Measurements from ENCODE around the gene CXCL11.

CXCL11 gene

GRCh38 chr4:76035799-76036380 lies at the start of gene CXCL11:
CXCL11 (minus strand) TSS chr4:76036070; CDS start chr4:76035987, 83 bp downstream.
- H3K9ac ChIP-seq, result no peak within 1 kb of the TSS
- peaks cover 49% of the 10 kb centered on the region for H3K4me1 ChIP-seq (ENCODE audit: low read depth, poor library complexity, severe bottlenecking)
- H3K4me3 ChIP-seq (IDR thresholded peaks at IDR 0.05; ENCODE audit: insufficient read depth, low read depth, low read length), result no peak within 1 kb of the TSS
- H3K27me3 ChIP-seq (ENCODE audit: insufficient read depth, low read depth), result no peaks in the 10 kb centered on the region
- H3K4me2 ChIP-seq, result peak within 1 kb of the TSS; percentile 29
- no peaks in the 10 kb centered on the region for H4K20me1 ChIP-seq (ENCODE audit: insufficient read depth)
- no peak within 1 kb of the TSS for H3K27ac ChIP-seq
- H3K79me2 ChIP-seq (ENCODE audit: insufficient read depth, low read depth), result no peaks in the 10 kb centered on the region
- no peak for TF ChIP-seq CTCF (conservative IDR thresholded peaks at IDR 0.05; ENCODE audit: low read depth, low read length)
- no peak within 1 kb of the TSS for H2AFZ ChIP-seq (ENCODE audit: low read depth)
- H3K36me3 ChIP-seq (ENCODE audit: insufficient read depth), result no peaks in the 10 kb centered on the region; the same call in 1 of the 2 replicates

- Histone ChIP-seq H3K9ac (no peak overlapping the region), H3K4me3 (IDR thresholded peaks at IDR 0.05; ENCODE audit: insufficient read depth, low read depth, low read length) (no peak overlapping the region), H3K79me2 (ENCODE audit: insufficient read depth, low read depth) (no peaks in the 10 kb centered on the region), H4K20me1 (ENCODE audit: insufficient read depth) (no peaks in the 10 kb centered on the region), H3K4me1 (ENCODE audit: low read depth, poor library complexity, severe bottlenecking) (peaks cover 3% of the 10 kb centered on the region), H3K4me2 (no peak overlapping the region), H3K27me3 (ENCODE audit: insufficient read depth, low read depth) (no peaks in the 10 kb centered on the region), H2AFZ (ENCODE audit: low read depth) (no peak overlapping the region), H3K36me3 (ENCODE audit: insufficient read depth) (no peaks in the 10 kb centered on the region), H3K27ac (no peak overlapping the region)
- no peak for TF ChIP-seq CTCF (conservative IDR thresholded peaks at IDR 0.05; ENCODE audit: low read depth, low read length)
Observed at GRCh38 chr4:76084542-76084941, 48.7 kb upstream of the CXCL11 start.

- H3K36me3 ChIP-seq (ENCODE audit: insufficient read depth), result no peaks in the 10 kb centered on the region
- no peaks in the 10 kb centered on the region for H3K79me2 ChIP-seq (ENCODE audit: insufficient read depth, low read depth)
- no peak overlapping the region for H3K27ac ChIP-seq
- no peaks in the 10 kb centered on the region for H3K27me3 ChIP-seq (ENCODE audit: insufficient read depth, low read depth)
- no peak overlapping the region for H3K9ac ChIP-seq
- H2AFZ ChIP-seq (ENCODE audit: low read depth), result no peak overlapping the region
- TF ChIP-seq CTCF (conservative IDR thresholded peaks at IDR 0.05; ENCODE audit: low read depth, low read length), result no peak
- H3K4me2 ChIP-seq, result no peak overlapping the region
- peaks cover 3% of the 10 kb centered on the region for H3K4me1 ChIP-seq (ENCODE audit: low read depth, poor library complexity, severe bottlenecking)
- H4K20me1 ChIP-seq (ENCODE audit: insufficient read depth), result no peaks in the 10 kb centered on the region
- H3K4me3 ChIP-seq (IDR thresholded peaks at IDR 0.05; ENCODE audit: insufficient read depth, low read depth, low read length), result no peak overlapping the region
Observed at GRCh38 chr4:76083386-76083988, 47.6 kb upstream of the CXCL11 start.

DNA sequence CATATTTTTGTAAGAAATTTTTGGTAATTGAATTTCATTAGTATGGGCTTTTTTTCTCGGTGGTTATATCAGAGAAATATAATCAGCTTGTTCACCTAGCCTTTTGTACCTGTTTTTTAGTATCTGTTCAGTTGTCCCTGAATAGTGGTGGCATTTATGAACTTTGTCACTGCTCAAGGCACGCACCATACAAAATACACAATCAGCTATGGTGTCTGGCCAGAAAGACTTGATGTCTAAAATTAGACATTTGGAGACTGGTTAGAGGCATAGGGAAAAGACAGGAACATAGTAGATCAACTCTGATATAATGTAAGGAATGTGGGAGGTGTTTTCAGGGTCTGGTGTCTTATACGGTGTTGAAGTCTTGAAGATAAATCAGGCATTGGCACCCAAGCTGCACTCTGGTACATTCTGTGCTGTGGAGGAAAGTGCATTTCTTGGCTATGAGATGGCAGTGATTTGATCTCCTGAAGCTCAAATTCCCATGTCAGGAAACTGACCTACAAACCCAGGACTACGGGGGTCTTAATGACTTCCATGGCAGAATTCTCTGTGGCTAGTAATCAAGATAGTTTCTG lies 42.3 kb upstream of the CXCL11 start:
- Histone ChIP-seq H3K27me3 (ENCODE audit: insufficient read depth, low read depth) (no peaks in the 10 kb centered on the region), H3K4me1 (ENCODE audit: low read depth, poor library complexity, severe bottlenecking) (no peaks in the 10 kb centered on the region), H3K79me2 (ENCODE audit: insufficient read depth, low read depth) (no peaks in the 10 kb centered on the region), H2AFZ (ENCODE audit: low read depth) (no peak overlapping the region), H3K4me2 (no peak overlapping the region), H3K9ac (no peak overlapping the region), H4K20me1 (ENCODE audit: insufficient read depth) (no peaks in the 10 kb centered on the region), H3K36me3 (ENCODE audit: insufficient read depth) (no peaks in the 10 kb centered on the region), H3K27ac (no peak overlapping the region), H3K4me3 (IDR thresholded peaks at IDR 0.05; ENCODE audit: insufficient read depth, low read depth, low read length) (no peak overlapping the region)
- TF ChIP-seq CTCF (conservative IDR thresholded peaks at IDR 0.05; ENCODE audit: low read depth, low read length), result no peak
